GM21381 (cell line): ENCODE results near the gene ATP5MK.
"Not testable (repeated sequence)": the region's sequence is repeated elsewhere in the genome, so short reads cannot be mapped to it uniquely, and the experiment has no call there.

ENCODE experiments used
- ATAC-seq: cut with Tn5 transposase; IDR thresholded peaks from one replicate; pipeline ENCODE4 v1.9.1; 2021; ENCODE audit warnings: mild to moderate bottlenecking, moderate library complexity; ENCODE audit not compliant: unreplicated experiment

Gene ATP5MK

DNA sequence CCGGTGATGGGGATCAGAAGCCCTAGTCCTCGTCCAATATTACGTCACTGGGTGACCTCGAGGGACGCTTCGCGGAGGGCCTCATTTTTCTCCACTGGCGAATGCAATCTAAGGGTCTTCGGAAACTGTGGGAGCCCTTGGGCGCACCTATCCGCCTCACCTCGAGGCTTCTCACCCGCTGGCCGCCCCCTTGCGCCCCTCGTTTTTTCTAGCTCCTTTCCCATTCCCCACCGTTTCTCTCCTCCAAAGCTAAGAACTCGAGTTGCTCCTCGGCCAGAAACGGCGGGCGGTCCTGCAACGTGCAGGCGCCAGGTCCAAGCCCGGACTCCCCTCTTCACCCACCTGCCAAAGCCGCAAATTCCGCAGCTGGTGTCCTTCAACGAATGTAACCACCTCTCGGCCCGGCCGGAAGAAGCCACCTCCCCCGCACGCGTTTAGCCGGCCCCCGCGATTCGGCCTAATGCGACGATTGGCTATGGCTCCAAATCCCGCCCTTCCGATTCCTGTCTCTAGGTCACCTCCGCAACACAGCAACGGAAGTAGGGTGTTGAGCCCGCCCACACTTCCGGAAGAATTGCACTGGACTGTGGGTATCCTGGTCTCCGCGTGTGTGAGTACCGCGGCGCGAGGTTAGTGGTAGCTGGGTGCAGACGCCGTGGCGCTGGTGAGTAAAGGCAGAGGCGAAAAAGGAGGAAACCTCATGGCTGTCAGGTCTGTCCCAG, at the start of gene ATP5MK, which contains the start of gene PDCD11:
Gene ATP5MK (minus strand): TSS at position 409 of the 722 bp plus-strand sequence. CDS start 4,018 bp downstream, outside the sequence.
Gene PDCD11 (plus strand): TSS at position 560 of the 722 bp plus-strand sequence. CDS start 1,801 bp downstream, outside the sequence.
- peak; percentile 98 for ATAC-seq

DNA sequence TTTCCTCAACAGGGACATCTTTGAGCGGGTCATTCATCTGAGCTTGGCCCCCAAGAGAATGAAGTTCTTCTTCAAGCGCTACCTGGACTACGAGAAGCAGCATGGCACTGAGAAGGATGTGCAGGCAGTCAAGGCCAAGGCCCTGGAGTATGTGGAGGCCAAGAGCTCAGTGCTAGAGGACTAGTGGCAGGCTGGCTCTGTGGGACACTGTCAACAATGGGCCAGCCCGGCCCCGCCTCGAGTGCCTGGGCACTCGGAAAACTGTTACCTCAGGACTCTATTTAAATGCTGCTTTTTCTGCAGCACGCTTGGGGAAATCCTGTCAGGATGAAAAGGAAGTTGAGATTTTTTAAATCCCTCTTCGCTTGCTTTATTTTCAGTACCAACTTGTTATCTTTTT, 49.1 kb upstream of the ATP5MK start:
- ATAC-seq: no peak

DNA sequence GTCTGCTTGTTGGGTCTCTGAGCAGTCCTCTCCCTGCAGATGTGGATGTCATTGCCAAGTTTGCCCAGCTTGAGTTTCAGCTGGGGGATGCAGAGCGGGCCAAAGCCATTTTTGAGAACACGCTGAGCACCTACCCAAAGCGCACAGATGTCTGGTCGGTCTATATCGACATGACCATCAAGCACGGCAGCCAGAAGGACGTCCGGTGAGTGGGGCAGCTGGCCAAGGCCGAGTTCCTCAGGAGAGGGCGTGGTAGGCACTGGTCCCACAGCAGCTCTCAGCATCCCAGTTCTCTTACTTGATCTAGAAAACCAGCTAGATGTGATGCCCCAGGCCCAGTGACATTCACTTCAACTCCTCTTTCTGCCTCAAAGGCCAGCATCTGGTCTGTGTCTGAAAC, 48.2 kb upstream of the ATP5MK start:
- no peak for ATAC-seq

- ATAC-seq: no peak
These were observed 47.4 kb upstream of the ATP5MK start for GRCh38 chr10:103443475-103444185.

- ATAC-seq: no peak
These were observed 45.8 kb upstream of the ATP5MK start for GRCh38 chr10:103442031-103442461.

GRCh38 chr10:103441611-103442010, 45.3 kb upstream of the ATP5MK start:
- ATAC-seq: no peak

GRCh38 chr10:103441206-103441605, 44.9 kb upstream of the ATP5MK start:
- ATAC-seq: no peak

DNA sequence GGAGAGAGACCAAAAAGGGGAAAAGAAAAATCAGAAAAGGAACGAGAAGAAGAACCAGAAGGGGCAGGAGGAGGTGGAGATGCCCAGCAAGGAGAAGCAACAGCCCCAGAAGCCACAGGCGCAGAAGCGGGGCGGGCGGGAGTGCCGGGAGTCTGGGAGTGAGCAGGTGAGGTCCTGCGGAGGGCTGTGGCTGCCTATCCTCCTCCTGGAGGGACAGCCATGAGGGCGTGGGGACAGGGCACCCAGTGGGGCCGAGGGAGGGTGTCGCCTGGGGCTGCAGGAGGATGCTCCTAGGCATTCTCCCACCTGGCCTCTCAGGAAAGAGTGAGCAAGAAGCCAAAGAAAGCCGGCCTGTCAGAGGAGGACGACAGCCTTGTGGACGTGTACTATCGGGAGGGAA, 44.1 kb upstream of the ATP5MK start:
- ATAC-seq: no peak

GRCh38 chr10:103439776-103440175, 43.5 kb upstream of the ATP5MK start:
- ATAC-seq: no peak

DNA sequence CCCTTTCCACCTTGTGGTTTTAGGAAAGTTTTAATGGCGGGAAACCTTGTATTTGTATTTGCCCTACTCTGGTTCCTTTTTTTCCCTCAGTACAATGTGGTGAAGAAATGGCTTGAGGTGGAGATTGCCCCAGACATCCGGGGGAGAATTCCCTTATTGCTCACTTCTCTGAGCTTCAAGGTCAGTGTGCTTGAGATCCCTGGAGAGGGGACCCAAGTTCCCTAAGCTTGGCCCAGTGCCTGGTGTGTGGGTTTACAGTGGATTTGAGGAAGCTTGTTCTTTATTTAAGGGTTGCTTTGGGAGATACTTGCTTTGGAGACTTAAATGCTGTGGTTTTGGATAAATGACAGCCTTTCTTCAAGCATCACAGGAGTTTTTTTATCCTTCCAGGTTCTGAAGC, 37.6 kb upstream of the ATP5MK start:
- no peak for ATAC-seq

GRCh38 chr10:103431902-103432301, 35.6 kb upstream of the ATP5MK start:
- ATAC-seq: no peak

GRCh38 chr10:103429647-103430046, 33.4 kb upstream of the ATP5MK start:
- no peak for ATAC-seq

DNA sequence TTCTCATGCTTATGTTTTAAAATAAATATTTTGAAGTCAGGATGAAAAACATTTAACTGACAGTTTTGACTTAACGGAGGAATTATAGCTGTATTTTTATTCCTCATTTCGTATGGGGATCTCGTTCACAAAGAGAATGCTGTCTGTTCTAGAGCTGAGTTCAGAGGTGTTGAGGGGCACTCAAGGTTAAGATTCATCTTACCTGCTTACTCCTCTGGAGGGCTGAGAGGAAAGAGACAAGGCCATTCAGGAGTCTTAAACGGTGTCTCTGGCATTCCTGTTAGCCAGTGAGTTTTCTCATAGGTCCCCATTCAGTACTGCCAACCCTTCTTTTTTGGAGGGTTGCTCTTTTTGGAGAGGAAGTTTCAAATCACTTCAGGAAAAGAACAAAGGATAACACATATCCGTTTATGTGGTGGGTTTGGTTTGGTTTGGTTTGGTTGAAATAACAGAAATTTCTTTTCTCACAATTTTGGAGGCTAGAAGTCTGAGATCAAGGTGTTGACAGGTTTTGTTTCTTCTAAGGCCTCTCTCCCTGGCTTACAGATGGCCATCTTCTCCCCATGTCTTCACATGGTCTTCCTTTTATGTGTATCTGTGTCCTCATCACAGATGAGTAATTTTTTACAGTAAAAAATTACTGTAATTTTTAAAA, 32.8 kb upstream of the ATP5MK start:
- no peak for ATAC-seq

DNA sequence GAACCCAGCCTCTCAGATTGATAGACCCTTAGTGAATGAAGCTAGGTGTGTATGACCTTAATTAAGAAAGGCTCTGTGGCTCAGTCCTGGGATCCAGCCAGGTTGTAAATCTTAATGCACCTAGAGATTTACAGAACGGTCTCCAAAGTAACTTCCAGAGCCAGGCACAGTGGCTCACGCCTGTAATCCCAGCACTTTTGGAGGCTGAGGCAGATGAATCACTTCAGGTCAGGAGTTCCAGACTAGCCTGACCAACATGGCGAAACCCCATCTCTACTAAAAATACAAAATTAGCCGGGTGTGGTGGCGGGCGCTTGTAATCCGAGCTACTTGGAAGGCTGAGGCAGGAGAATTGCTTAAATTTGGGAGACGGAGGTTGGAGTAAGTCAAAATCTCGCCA, 31.6 kb upstream of the ATP5MK start:
- no peak for ATAC-seq

GRCh38 chr10:103423748-103424147, 27.5 kb upstream of the ATP5MK start:
- ATAC-seq: no peak

- ATAC-seq: no peak
These were observed 22.8 kb upstream of the ATP5MK start for GRCh38 chr10:103419101-103419500.

- no peak for ATAC-seq
These were observed 21.3 kb upstream of the ATP5MK start for GRCh38 chr10:103417601-103418000.

- ATAC-seq: not testable (repeated sequence)
These were observed 20.8 kb upstream of the ATP5MK start for GRCh38 chr10:103417148-103417469.

DNA sequence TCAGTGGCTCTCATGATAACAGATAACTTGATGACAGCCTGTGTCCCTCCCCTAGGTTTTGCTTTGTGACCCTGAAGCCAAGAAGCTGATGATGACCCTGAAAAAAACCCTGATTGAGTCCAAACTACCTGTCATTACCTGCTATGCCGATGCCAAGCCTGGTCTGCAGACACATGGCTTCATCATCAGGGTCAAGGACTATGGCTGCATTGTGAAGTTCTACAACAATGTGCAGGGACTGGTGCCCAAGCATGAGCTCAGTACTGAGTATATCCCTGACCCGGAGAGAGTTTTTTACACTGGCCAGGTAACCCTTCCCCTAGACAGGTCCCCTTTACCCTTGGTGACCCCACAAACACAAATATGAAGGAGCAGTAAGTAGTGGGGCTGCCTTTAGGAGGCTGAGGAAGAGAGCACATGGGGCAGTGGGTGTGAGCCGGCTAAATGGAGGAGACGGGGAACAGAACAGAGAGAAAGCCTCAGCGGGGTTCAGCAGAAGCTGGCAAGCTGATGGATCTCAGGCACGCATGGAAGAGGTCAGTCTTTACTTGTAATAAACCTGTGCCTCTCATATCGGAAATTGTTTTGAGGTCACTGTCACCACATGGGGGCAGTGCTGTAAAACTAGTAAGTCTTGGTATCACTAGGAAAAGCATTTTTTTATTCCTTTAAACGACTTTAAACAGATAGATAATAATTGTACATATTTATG, 20.3 kb upstream of the ATP5MK start:
- no peak for ATAC-seq

DNA sequence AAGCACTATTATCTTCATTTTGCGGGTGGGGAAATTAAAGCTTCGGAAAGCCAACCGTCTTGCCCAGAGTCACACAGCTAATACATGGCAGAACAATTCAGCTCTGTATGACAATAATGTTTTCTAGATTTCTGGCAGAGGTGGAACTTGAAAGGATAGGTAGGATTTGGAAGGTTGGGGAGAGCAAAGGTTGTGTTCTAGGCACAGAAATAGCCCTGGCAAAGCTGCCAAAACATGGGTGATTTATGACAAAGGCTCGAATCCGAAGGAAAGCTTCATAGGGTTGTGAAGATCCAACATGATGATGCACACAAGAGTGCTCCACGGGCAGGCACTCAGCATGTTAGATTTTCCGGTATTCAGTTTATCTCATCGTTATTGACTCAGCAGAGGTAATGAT, 19.3 kb upstream of the ATP5MK start:
- ATAC-seq: no peak

- no peak for ATAC-seq
These were observed 17.3 kb upstream of the ATP5MK start for GRCh38 chr10:103413564-103413963.
